Neural progenitor cell (in vitro differentiated cells): ENCODE data around the gene KAZN.

ENCODE experiments used
- CTCF ChIP-seq: fragments of 200-600 bp; sonication (generic); IDR thresholded peaks from 2 replicates; pipeline ENCODE4 v1.5.1; 2017; ENCODE audit warnings: antibody characterized with exemption, mild to moderate bottlenecking
- EZH2 ChIP-seq: fragments of 200-600 bp; sonication (generic); IDR thresholded peaks from 2 replicates; pipeline ENCODE4 v1.6.1; 2017; ENCODE audit warnings: antibody characterized with exemption, mild to moderate bottlenecking, moderate library complexity

GRCh38 chr1:14983277-14983676 lies 384.8 kb downstream of the KAZN start:
- TF ChIP-seq EZH2 = no peak
- peak; percentile 10 for TF ChIP-seq CTCF
